Stomach (tissue), 4 donors: Measurements from ENCODE around the gene RAB13.

Experiments used
- POLR2AphosphoS5 ChIP-seq, 3 donors: sonication (generic); formaldehyde crosslinking; IDR thresholded peaks; one replicate each; pipeline ENCODE4 v1.6.1; 2016; ENCODE audit warnings: antibody characterized with exemption in 3 of 3
- TF ChIP-seq, protein P1 (sequence below), 7 experiments: fragments of 450-650 bp in 4 of 7; fragments of 200-600 bp in 3 of 7; sonication (generic) in 3 of 7; IDR thresholded peaks; one replicate each; pipeline ENCODE4 v1.5.1; 2016 to 2019; ENCODE audit warnings: antibody characterized with exemption in 7 of 7, control low read depth in 2 of 7, mild to moderate bottlenecking in 1 of 7

DNA sequence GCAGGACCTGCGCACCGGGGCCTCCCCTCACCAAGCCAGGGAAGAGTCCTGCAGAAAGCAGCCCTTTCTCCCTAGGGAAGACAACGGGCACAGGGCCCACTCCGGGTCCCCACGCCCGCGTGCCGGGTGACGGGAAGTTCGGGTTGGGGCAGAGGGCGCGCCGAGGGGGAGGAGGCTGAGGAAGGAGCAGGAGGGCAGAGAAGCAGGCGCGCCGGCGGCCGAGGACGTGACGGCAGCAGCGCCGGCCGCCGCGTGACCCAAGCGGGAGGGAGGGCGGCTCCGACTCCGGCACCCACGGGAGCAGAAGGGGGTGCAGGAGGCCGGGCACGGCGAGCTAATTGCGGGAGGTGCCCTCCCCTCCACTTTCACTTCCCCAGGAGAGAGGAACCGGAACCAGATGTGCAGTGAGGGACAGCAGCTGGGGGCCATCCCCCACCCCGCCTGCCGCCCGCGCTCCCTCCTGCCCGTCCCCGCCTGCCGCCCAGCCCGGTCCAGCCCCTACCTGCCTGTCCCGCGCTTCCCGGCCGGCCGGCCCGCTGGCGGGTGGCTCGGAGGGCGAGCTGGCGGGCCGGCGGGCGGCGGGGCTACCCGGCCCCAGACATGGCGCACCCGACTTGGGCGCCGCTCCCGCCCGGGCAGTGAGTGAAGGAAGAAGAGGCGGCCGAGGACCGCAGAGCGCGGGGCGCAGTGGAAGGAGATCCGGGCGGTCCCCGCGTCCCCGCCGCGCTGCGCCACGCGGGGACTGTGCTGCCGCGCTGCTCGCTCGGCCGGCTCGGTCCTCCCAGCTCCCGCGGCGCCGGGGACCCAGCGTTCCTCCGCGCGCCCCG lies 40.1 kb downstream of the RAB13 start:
- peak; percentile 65 to 85 (median 83) for TF ChIP-seq POLR2AphosphoS5 (IDR thresholded peaks at IDR 0.05)
- TF ChIP-seq, protein P1, sequence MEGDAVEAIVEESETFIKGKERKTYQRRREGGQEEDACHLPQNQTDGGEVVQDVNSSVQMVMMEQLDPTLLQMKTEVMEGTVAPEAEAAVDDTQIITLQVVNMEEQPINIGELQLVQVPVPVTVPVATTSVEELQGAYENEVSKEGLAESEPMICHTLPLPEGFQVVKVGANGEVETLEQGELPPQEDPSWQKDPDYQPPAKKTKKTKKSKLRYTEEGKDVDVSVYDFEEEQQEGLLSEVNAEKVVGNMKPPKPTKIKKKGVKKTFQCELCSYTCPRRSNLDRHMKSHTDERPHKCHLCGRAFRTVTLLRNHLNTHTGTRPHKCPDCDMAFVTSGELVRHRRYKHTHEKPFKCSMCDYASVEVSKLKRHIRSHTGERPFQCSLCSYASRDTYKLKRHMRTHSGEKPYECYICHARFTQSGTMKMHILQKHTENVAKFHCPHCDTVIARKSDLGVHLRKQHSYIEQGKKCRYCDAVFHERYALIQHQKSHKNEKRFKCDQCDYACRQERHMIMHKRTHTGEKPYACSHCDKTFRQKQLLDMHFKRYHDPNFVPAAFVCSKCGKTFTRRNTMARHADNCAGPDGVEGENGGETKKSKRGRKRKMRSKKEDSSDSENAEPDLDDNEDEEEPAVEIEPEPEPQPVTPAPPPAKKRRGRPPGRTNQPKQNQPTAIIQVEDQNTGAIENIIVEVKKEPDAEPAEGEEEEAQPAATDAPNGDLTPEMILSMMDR (IDR thresholded peaks at IDR 0.05), result peak in 1 of 7 experiments; percentile 6
